ENCODE data around the gene SLFN13. TPM values are rescaled to one million over a fixed set of nuclear protein-coding genes. Genes with fewer than 3 reads are reported as not detected.
"Not testable (repeated sequence)": the region's sequence is repeated elsewhere in the genome, so short reads cannot be mapped to it uniquely, and the experiment has no call there.

SLFN13 gene
- total and polyA plus RNA-seq, 2 of the 4 experiments (the other 2 are of a cell fraction), result 1.7 to 3.9 TPM

- H3K14ac ChIP-seq (replicated peaks; ENCODE audit: low read depth, low read length); H3K23ac ChIP-seq (ENCODE audit: low read depth, low read length); POLR2A ChIA-PET (ENCODE audit: unreplicated experiment); H2AK5ac ChIP-seq (ENCODE audit: low read depth, low read length); H3K9me3 ChIP-seq (ENCODE audit: control insufficient read depth, insufficient read depth, low read length); dilution Hi-C loops (cut with HindIII; ENCODE audit: low sequenced_read_pairs, unreplicated experiment); intact Hi-C loops (cut with micrococcal nuclease); H3K9me1 ChIP-seq (ENCODE audit: insufficient read depth, low read length); H4K8ac ChIP-seq (ENCODE audit: low read depth in 2 of 2, low read length in 2 of 2); DNase-seq; H3K56ac ChIP-seq (ENCODE audit: extremely low read depth, insufficient read depth, low read length); H2BK120ac ChIP-seq (ENCODE audit: low read depth, low read length); H4K5ac ChIP-seq (ENCODE audit: low read depth, low read length); H4K20me1 ChIP-seq (ENCODE audit: insufficient read depth, low read length); H2BK20ac ChIP-seq (ENCODE audit: low read depth, low read length); H3K4me2 ChIP-seq (ENCODE audit: low read depth, low read length); H3K18ac ChIP-seq (ENCODE audit: low read depth, low read length); ATAC-seq (ENCODE audit: low read depth); in situ Hi-C loops (cut with MboI; ENCODE audit: low sequenced_read_pairs); H3K27ac ChIP-seq (ENCODE audit: insufficient read depth, low read length); H3K4me3 ChIP-seq (ENCODE audit: insufficient read depth, low read depth, low read length); H2AFZ ChIP-seq (replicated peaks; ENCODE audit: low read length, poor library complexity); H3K9ac ChIP-seq (ENCODE audit: low read depth, low read length); H2AK9ac ChIP-seq (replicated peaks; ENCODE audit: low read depth, low read length, poor library complexity); H3K27me3 ChIP-seq (ENCODE audit: control insufficient read depth, insufficient read depth, low read length); H2BK5ac ChIP-seq (ENCODE audit: low read depth, low read length, poor library complexity, severe bottlenecking); H3K4ac ChIP-seq (ENCODE audit: low read depth, low read length); H3K4me1 ChIP-seq (ENCODE audit: control insufficient read depth, insufficient read depth, low read length); H2BK15ac ChIP-seq (ENCODE audit: low read depth, low read length); BruUV-seq (replicated peaks); H4K91ac ChIP-seq (ENCODE audit: insufficient read depth, low read depth, low read length): not testable (repeated sequence)
- CTCF ChIA-PET, result interaction anchor here (0.6 kb wide), 1 partner anchor 46 kb away, joined by 3 read pairs; no protein-coding TSS in a partner anchor
- H3K36me3 ChIP-seq (ENCODE audit: control insufficient read depth, insufficient read depth, low read length), result peaks cover 17% of the 10 kb centered on the region
- WGBS, 2 experiments (ENCODE audit: extremely low coverage in 2 of 2, insufficient read length in 1 of 2), result no CpG with 5 or more reads among the region's 9 CpGs
- peaks cover 12 to 14% of the 10 kb centered on the region in 2 experiments for H3K79me1 ChIP-seq (ENCODE audit: low read depth in 1 of 2, low read length in 2 of 2)
Observed at GRCh38 chr17:35421069-35421468, 27.5 kb downstream of the SLFN13 start.

All from IMR-90 (cell line).